ENCODE measurements around the gene MCTP2. TPM values are rescaled to one million over a fixed set of nuclear protein-coding genes. Genes with fewer than 3 reads are reported as not detected.

MCTP2 gene
- total and polyA plus RNA-seq, 9 of the 15 experiments (the other 6 are each of a cell fraction or from before 2014, with no cell fraction given), result 0.07 TPM; not detected in 8

DNA sequence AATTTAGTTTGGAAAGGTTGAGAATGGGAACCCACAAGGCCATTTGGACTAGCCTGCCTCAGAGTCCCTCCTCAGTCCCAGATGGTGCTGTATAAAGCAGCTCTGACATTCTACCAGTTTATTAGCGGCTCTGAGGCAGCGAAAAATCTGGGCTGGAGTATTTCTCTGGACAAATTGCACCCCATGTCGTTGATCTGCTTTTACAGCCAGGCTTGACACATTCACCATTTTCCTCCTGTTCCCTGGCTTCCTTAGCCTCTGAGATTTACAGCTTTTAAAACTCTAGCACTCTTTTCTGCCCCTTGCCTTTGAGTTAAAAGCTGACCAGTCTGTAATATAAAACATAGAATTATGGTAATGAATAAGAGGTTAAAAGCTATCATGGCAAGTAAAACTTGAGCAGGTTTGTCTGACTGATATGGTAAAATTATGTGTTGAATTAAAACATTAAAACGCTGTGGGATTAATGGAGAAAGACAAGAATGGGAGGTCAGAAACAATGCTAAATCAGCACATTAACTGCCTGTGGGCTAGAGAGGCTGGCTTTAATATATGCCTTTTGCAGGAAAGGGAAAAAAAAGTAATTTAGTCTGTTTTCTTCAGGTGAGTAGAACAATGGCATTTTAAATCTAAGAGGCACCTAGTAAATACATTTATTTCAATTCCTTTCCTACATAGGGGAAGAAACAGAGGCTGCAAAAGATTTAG, 131.2 kb downstream of the MCTP2 start (continued):
- no peak for TF ChIP-seq SMC3 (conservative IDR thresholded peaks at IDR 0.05; ENCODE audit: insufficient read depth, low read depth, low read length)
- TF ChIP-seq NRF1 (conservative IDR thresholded peaks at IDR 0.05 in 1 of 2, IDR thresholded peaks at IDR 0.05 in 1 of 2), result no peak
- TF ChIP-seq ZNF280B (CRISPR knock-in tag; IDR thresholded peaks at IDR 0.05), result no peak
- no peak for TF ChIP-seq SMAD3 (CRISPR knock-in tag; conservative IDR thresholded peaks at IDR 0.05)
- no peak for TF ChIP-seq ZNF586 (CRISPR knock-in tag; conservative IDR thresholded peaks at IDR 0.05)
- TF ChIP-seq ZNF165 (CRISPR knock-in tag; IDR thresholded peaks at IDR 0.05; ENCODE audit: borderline replicate concordance), result no peak
- no peak for TF ChIP-seq RB1 (IDR thresholded peaks at IDR 0.05; ENCODE audit: low read depth)
- no peak for TF ChIP-seq ARHGAP35 (IDR thresholded peaks at IDR 0.05; ENCODE audit: partially characterized antibody)

- POLR2A ChIA-PET, result no interaction called here
- FAIRE-seq (no peak), ATAC-seq (no peak), DNase-seq (ENCODE audit: extremely low read depth in 1 of 4, low spot score in 3 of 4) (no peak)
- in situ Hi-C loops (cut with MboI) (no loop called here), intact Hi-C loops (cut with micrococcal nuclease) (no loop called here)
- no peak overlapping the region for H3K9ac ChIP-seq (ENCODE audit: insufficient read depth in 1 of 2, low read depth in 2 of 2, low read length in 2 of 2)
- H3K9me3 ChIP-seq (replicated peaks; ENCODE audit: control insufficient read depth, insufficient read depth, low read depth, low read length), result no peaks in the 10 kb centered on the region; the same call in 1 of the 2 replicates
- CTCF ChIA-PET (ENCODE audit: low intra/inter-chr PET ratio), result no interaction called here
- no peaks in the 10 kb centered on the region for H3K9me1 ChIP-seq (ENCODE audit: control insufficient read depth, insufficient read depth, low read length)
- H3K79me2 ChIP-seq (ENCODE audit: control insufficient read depth, insufficient read depth, low read length), result no peaks in the 10 kb centered on the region
- H3K4me3 ChIP-seq, result no peak overlapping the region
- TF ChIP-seq MECOM (CRISPR knock-in tag; IDR thresholded peaks at IDR 0.05) (no peak), NFE2L1 (tag; IDR thresholded peaks at IDR 0.05; ENCODE audit: borderline replicate concordance, low read depth) (no peak), ZNF133 (CRISPR knock-in tag; IDR thresholded peaks at IDR 0.05) (no peak), HDAC1 (IDR thresholded peaks at IDR 0.05) (no peak), ZFP1 (CRISPR knock-in tag; IDR thresholded peaks at IDR 0.05) (no peak), ZNF79 (CRISPR knock-in tag; IDR thresholded peaks at IDR 0.05; ENCODE audit: low read depth) (no peak), KHSRP (IDR thresholded peaks at IDR 0.05) (no peak), ZNF239 (CRISPR knock-in tag; IDR thresholded peaks at IDR 0.05) (no peak)
- BruUV-seq (replicated peaks), result no TSS peak
- no peak overlapping the region for H2AFZ ChIP-seq (ENCODE audit: low read depth, low read length)
- WGBS (ENCODE audit: insufficient coverage, low coverage, missing lambda C conversion rate), result 2% methylated on average over 4 of the region's 4 CpGs
- no peak overlapping the region for H3K27ac ChIP-seq (ENCODE audit: extremely low read depth, low read depth, low read length)
- H3K4me1 ChIP-seq (replicated peaks in 1 of 2; ENCODE audit: control insufficient read depth in 2 of 2, insufficient read depth in 2 of 2, low read length in 2 of 2), result no peaks in the 10 kb centered on the region
- H4K20me1 ChIP-seq (replicated peaks; ENCODE audit: control insufficient read depth, insufficient read depth, low read length), result no peaks in the 10 kb centered on the region
- H3K36me3 ChIP-seq (ENCODE audit: control insufficient read depth, insufficient read depth, low read length), result no peaks in the 10 kb centered on the region
- no peak overlapping the region for H3K4me2 ChIP-seq (ENCODE audit: insufficient read depth, low read length)
- no peaks in the 10 kb centered on the region for H3K27me3 ChIP-seq (ENCODE audit: control insufficient read depth in 2 of 2, insufficient read depth in 2 of 2, low read length in 2 of 2)
Observed at GRCh38 chr15:94363382-94363781, 132.0 kb downstream of the MCTP2 start.

Data from K562 (cell line).